GM12878 (cell line): ENCODE results near the gene SLC35A1.
"Not testable (repeated sequence)": the region's sequence is repeated elsewhere in the genome, so short reads cannot be mapped to it uniquely, and the experiment has no call there.

Experiments
- BHLHE40 ChIP-seq, 2 experiments: fragments of 450-650 bp in 1 of 2; IDR thresholded peaks; 2 replicates each; pipeline ENCODE4 v1.6.1; 2011 to 2017; ENCODE audit warnings: low read depth in 2 of 2, borderline replicate concordance in 1 of 2, improper control_type of control experiment in 1 of 2, low read length in 1 of 2, mild to moderate bottlenecking in 1 of 2
- TF ChIP-seq, protein P1 (sequence below): IDR thresholded peaks from 2 replicates; pipeline ENCODE4 v1.6.1; 2012; ENCODE audit warnings: low read depth, low read length, improper control_type of control experiment

DNA sequence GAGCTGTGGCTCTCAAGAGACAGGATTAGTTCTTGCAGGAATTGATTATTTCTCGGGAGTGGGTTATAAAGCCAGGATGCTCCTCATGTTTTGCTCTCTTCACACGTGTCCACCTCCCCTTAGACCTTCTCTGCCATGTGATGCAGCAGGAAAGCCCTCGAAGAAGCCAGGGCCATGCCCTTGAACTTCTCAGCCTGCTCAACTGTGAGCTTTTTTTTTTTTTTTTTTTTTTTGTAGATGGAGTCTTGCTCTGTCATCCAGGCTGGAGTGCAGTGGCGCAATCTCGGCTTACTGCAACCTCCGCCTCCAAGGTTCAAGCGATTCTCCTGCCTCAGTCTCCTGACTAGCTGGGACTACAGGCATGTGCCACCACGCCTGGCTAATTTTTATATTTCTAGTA, 16.6 kb downstream of the SLC35A1 start:
- TF ChIP-seq BHLHE40 (IDR thresholded peaks at IDR 0.05; ENCODE audit: borderline replicate concordance in 1 of 2, low read depth in 2 of 2, low read length in 1 of 2): not testable (repeated sequence)
- TF ChIP-seq, protein P1, sequence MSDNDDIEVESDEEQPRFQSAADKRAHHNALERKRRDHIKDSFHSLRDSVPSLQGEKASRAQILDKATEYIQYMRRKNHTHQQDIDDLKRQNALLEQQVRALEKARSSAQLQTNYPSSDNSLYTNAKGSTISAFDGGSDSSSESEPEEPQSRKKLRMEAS: not testable (repeated sequence)
